GM21381 (cell line): ENCODE data around the gene MGAT4A.

Source experiments
- ATAC-seq: cut with Tn5 transposase; IDR thresholded peaks from one replicate; pipeline ENCODE4 v1.9.1; 2021; ENCODE audit warnings: mild to moderate bottlenecking, moderate library complexity; ENCODE audit not compliant: unreplicated experiment

MGAT4A gene

DNA sequence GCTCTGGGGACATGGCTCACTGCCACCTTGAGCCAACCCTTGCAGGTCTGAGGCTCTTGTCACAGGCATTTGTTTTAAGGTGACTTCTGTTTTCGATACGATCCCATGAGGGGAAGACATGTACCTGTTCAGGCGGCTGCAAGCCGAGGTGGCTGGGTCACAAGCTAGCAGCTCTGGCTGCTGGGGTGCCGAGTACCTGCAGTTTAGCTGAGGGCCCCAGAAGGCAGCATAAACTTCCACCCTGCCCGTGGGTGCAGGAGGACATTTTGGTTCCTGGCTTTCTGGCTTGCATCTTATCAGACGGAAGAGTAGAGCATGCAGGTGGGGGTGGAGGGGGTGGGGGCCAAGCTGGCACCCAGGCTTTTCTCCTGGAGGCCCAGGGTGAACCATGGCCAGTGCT is 151.0 kb downstream of the MGAT4A start:
- no peak for ATAC-seq

DNA sequence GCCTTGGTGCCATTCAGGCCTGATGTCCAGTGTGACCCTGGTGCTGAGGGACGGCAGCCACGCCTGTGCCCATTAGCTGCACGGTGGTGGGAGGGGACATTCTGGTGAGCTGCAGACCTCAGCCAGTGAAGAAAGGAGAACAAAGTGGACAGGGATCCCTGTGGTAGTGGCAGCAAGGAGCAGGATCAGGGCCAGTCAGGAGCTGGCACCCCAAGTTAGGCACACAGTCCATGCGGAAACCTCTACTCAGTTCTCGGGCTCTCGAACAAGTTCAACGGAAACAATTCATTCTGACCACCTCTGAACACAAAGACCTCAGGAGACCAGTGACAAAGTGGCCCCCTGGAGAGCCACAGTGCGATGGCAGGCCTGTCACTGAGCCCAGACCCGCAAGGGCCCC is 152.7 kb downstream of the MGAT4A start:
- no peak for ATAC-seq

DNA sequence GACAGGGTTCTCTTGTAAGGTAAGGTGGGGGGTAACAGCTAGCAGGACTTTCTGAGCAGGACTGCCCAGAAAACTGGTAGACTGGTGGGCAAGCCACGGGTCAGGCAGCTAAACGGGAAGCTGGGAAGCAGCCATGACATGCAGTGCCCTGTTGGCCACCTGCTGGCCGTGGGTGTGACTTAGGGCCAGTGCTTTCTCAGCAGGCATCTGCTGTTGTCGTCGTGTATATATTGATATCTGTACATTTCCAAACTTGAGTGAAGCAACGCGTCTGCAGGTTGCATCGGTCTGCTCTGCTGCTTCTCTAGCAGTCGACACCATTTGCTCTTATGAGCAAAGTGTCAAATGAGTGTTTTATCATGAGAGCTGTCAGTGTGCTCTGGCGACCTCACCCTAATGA is 153.6 kb downstream of the MGAT4A start:
- ATAC-seq: no peak

DNA sequence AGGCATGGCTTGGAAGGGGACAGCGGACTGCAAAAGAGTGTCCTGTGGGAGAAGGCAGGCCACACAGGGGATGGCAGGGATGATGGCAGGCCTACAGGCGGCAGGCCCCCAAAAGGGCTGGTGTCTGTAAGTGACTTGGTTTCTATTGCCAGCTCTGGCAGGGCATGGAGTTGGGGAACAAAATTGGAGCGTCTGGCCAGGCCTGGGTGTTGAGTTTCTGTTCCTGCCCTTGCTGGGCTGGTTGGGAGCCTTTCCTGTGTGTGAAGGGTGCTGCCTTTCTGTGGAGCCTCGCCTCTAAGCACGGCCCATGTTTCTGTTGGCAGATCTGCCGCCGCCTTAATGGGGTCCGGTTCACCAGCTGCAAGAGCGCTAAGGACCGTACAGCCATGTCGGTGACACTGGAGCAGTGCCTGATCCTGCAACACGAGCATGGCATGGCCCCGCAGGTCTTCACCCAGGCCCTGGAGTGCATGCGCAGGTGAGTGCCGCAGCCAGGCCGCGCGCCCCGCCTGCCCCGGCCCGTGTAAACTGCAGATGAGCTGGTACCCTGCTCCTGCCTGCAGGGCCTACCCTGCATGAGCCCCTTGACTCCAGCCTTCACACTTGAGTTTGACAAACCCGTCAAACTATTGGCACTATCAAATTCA is 154.1 kb downstream of the MGAT4A start:
- ATAC-seq: no peak

DNA sequence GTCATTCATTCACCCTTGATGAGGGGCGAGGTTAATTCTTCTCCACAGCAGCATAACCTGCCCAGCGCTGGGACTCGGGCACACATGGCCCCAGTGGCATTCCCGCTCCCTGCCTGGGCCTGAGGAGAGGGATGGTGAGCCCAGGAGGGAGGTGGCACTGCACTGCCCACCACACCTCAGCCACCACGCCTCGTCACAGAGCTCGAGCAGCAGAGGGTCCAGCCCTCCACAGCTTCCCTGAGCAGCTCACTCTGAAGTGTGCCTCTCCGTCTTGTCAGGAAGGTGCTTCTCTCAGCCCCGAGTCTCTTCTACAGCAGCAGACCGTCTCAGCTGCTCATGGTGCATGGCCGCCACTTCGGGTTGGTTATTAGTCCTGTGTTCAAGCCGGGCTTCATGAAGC is 157.5 kb downstream of the MGAT4A start:
- ATAC-seq: no peak

DNA sequence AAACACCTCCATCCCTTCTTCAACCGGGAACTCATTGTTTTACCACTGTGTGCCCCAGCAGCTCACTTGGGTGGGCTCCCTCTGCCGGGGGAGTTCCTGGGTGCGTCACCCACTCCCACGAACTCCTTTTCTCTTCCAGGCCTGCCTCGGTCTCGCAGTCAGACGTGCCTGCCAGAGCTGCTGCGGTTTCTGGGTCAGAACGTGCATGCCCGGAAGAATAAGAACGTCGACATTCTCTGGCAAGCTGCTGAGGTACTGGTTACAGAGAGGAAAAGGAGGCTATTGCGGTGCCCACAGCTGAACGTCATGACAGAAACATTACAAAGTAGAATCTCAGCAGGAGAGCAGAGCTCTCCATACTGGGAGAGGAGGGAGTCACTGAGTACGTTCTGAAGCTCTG is 158.3 kb downstream of the MGAT4A start:
- ATAC-seq: no peak

DNA sequence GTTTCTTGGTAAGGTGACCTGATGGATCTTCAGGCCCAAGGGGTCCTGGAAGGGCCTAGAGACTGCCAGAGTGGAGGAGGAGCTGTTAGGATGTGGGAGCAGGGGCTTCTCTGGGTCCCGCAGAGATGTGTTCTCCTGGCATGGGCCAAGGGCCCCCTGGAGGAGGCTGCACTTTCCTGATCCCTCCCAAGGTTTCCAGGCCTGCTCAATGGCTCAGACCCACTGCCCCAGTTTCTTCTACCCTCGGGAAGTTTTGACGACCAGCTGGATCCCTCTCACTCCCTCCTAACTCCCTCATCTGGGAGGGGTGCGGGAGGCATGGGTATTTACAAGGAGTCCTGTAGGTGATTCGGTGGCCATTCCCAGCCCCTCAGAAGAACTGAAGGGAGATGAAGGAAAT is 158.7 kb downstream of the MGAT4A start:
- no peak for ATAC-seq

DNA sequence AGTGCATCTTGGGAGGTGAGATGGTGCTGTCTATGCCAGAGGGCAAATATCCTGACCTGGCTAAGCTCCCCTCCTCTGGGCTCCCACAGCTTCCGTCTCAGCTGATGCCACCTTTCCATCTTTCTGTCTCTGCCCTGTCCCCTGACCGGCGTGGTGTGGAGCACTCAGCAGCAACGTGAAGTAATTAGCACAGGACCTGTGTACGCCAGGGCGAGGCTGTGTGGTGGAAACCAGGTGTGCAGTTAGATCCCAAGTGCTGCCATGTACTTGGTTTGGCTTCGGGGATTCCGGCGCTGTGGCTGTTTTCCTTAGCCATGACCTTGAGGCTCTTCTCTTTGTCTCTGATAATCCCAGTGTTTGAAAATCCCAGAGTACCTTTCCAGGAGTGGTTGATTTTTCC is 159.1 kb downstream of the MGAT4A start:
- ATAC-seq: no peak

DNA sequence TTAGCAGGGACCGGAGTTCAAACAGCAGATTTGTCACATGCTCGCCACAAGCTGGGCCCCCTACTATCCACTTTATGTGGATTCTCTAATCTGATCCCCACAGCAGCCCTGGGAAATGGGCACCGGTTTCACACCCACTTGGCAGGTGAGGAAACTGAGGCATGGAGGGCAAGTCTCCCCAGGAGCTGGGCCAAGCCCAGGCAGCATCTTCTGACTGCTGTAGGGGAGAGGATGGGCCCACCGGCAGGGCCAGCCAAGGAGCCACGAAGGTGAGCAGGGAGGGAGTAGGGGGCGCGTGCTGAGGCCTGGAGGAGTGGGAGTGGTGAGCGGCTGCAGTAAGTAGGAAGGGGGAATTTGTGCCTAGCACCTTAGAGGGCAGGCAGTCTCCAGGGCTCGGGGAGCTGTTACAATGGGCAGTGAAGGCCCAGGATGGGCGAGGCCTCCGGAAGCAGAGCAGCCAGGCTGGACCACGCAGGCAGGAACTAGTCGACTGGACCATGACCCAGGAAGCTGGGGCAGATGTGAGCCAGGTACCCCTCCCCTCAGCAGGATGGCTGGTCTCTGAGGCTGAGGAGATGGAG is 159.7 kb downstream of the MGAT4A start:
- no peak for ATAC-seq

DNA sequence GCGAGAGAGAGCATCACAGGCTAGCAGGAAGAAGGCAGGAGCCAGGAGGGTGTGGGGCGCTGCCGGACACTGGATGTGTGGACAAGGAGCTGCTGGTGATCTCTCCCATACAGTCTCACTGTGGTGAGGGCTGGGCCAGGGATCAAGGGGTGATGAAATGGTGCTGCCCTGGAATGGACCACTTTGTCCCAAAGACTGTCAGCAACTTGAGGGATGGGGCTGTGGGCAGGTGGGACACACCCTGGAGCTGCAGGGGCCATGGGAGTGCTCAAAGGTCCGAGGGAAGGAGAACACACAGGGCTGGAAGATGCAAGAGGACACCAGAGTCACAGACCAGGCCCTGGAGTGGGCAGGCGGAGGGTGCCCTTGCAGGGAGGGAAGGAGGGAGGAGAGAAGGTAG is 160.6 kb downstream of the MGAT4A start:
- ATAC-seq: no peak

DNA sequence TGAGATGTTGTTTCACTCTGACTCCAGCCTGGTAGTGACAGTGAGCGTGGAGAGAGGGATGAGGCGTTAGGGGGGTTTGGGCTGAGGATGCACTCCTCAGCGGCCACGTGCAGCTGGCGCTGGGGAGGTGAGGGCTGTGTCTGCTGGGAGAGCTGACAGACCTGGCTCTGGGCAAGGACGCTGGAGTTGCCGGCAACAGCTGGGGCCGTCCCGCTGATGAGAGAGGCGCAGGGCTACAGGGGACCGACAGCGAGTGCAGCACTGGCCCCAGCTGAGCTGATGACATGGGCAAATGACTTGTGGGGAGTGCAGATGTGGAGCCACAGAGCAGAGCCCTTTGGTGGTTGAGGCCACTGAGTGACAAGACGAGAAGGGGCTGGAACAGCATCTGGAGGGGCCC is 161.0 kb downstream of the MGAT4A start:
- ATAC-seq: no peak

DNA sequence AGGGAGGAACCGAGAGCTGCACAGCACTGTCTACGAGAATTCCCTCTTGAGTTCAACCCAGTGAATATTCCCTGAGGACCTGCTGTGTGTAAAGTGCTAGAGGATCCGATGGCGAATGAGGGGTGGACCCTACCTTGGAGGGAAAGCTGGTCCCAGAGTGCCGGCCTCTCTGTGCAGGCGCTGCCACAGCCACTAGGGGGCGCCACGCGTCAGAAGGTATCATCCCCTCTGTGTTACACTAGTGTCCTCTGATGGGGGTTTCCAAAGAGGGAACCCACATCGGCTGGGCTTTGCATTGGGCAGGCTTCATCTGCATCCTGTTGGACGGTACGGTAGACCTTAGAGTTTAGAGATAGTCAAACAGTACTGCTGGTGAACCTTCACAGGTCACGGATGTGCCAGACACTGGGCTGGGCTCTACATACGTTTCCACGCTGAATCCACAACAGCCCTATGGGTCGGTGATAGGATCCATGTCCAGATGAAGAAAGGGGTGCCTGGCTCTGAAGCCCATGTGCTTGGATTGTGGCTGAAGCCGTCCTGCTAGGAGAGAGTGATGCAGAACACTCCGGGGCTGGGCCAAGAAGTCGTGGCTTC is 161.6 kb downstream of the MGAT4A start:
- ATAC-seq: no peak
